VCaP (cell line): ENCODE measurements around the gene DDX5.
A peak's percentile ranks its signal among the peaks of the same experiment; 100 is the strongest.

Experiments
- H3K27ac ChIP-seq: fragments of 450-650 bp; 2 replicates; pipeline ENCODE4 v1.5.1; 2017
- TF ChIP-seq, protein P1 (sequence below): fragments of 450-650 bp; conservative IDR thresholded peaks from 2 replicates; pipeline ENCODE4 v1.5.1; 2017; ENCODE audit warnings: mild to moderate bottlenecking, moderate library complexity

Gene DDX5

DNA sequence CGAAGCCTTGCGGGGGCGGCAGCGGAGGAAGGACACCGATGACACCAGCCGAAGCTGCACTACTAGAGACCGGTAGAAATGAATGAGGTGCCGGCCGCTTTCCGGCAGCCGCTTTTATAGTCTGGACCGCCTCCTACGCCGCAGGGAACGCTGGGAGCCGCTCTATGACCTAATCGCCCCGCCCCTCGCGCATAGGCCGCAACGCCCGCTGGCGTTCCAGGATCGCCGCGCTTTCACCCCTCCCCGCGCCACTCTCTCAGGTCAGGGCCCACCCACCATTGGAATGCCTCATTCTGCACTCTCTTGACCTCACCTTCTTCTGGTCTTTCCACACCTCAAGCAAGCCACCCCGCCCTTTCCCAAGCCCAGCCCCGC, at the start of gene DDX5:
Gene DDX5 (minus strand): TSS at position 89 of the 375 bp plus-strand sequence. CDS start 170 bp downstream, outside the sequence.
- H3K27ac ChIP-seq, result peak within 1 kb of the TSS; percentile 98
- TF ChIP-seq, protein P1, sequence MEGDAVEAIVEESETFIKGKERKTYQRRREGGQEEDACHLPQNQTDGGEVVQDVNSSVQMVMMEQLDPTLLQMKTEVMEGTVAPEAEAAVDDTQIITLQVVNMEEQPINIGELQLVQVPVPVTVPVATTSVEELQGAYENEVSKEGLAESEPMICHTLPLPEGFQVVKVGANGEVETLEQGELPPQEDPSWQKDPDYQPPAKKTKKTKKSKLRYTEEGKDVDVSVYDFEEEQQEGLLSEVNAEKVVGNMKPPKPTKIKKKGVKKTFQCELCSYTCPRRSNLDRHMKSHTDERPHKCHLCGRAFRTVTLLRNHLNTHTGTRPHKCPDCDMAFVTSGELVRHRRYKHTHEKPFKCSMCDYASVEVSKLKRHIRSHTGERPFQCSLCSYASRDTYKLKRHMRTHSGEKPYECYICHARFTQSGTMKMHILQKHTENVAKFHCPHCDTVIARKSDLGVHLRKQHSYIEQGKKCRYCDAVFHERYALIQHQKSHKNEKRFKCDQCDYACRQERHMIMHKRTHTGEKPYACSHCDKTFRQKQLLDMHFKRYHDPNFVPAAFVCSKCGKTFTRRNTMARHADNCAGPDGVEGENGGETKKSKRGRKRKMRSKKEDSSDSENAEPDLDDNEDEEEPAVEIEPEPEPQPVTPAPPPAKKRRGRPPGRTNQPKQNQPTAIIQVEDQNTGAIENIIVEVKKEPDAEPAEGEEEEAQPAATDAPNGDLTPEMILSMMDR, result no peak

GRCh38 chr17:64555281-64555680, 49.2 kb upstream of the DDX5 start:
- TF ChIP-seq, protein P1, result no peak
- no peak overlapping the region for H3K27ac ChIP-seq

- TF ChIP-seq, protein P1, result no peak
- H3K27ac ChIP-seq, result no peak overlapping the region
Observed at GRCh38 chr17:64554028-64554637, 48.0 kb upstream of the DDX5 start.

GRCh38 chr17:64551461-64551860, 45.4 kb upstream of the DDX5 start:
- no peak overlapping the region for H3K27ac ChIP-seq
- TF ChIP-seq, protein P1, result no peak

DNA sequence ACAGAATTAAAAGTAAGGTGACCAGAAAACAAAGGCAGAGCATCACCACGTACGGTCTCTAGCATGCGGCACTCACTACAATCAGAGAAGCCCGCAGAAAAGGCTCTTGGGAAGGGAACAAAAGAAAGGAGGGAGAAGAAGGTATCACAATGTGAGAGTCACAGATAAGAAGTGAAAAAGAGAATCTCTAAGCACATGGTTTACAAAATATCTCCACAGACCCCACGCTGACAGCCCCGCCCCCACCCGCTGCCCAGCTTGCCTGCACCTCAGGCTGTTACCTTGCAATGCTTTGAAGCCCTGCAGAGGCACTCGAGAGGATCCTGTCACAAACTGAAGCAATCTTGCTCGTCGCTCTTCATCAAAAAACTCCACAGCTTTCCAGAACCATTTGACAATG, 41.2 kb upstream of the DDX5 start:
- TF ChIP-seq, protein P1, result no peak
- H3K27ac ChIP-seq, result no peak overlapping the region

DNA sequence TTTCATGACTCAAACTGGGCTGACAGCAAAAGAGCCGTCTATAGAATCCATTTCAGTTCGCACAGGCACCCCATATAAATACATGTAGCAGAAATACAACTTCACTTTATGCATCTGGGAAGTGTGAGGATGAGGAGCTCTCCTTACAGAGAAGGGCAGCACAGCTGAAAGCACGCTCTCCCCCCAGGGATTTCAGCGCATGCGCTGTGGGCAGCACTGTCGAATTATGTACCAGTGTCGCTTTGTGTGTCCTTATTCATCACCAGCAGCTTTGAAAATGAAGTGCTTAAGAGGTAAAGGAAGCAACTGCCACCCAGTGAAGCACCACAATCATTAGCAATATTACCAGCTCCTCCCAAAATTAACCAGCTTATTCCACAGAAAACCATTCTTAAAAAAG, 40.6 kb upstream of the DDX5 start:
- TF ChIP-seq, protein P1, result no peak
- H3K27ac ChIP-seq, result no peak overlapping the region

- TF ChIP-seq, protein P1, result no peak
- H3K27ac ChIP-seq, result no peak overlapping the region
Observed at GRCh38 chr17:64544742-64545141, 38.7 kb upstream of the DDX5 start.
